ENCODE measurements around the gene ZNF254. TPM values are rescaled to one million over a fixed set of nuclear protein-coding genes. Genes with fewer than 3 reads are reported as not detected.
A peak's percentile ranks its signal among the peaks of the same experiment; 100 is the strongest.

The ZNF254 gene
- 71.5 and 73.7 TPM in 2 replicates for total RNA-seq (2013; cell fraction: nucleolus; rRNA removed)
- total RNA-seq (2014; rRNA removed): 10.6 and 11.7 TPM in 2 replicates
- total RNA-seq (2014; rRNA removed; fragmentation: Illumina TruSeq; extraction: Trizol): 15.0 and 15.7 TPM in 2 replicates
- 7.8 and 11.9 TPM in 2 replicates for total RNA-seq (2021)
- polyA plus RNA-seq (2011; ENCODE audit: low read depth): 4.9 TPM
- polyA plus RNA-seq (2011; rRNA removed): 1.5 and 2.2 TPM in 2 replicates
- polyA plus RNA-seq (2011; cell fraction: cytosol; rRNA removed): 0.93 and 0.99 TPM in 2 replicates
- polyA plus RNA-seq (2011; cell fraction: nucleus; rRNA removed): 1.3 and 2.2 TPM in 2 replicates
- polyA plus RNA-seq (2012): 4.1 and 5.6 TPM in 2 replicates
- polyA plus RNA-seq (2014; fragmentation: Illumina TruSeq; extraction: Trizol): 10.0 and 10.6 TPM in 2 replicates
- 1 to 10 TPM; 7.8 to 8.5 TPM for polyA plus RNA-seq (2014; fragmentation: Nextera tagmentation; extraction: Ambion mirVana)
- 6.1 and 8.7 TPM in 2 replicates for polyA plus RNA-seq (2014; rRNA removed)
- polyA plus RNA-seq (2016; fragmentation: Nextera tagmentation; extraction: Ambion mirVana): 1 to 10 TPM; 8.4 to 8.5 TPM
- 0.82 and 1.4 TPM in 2 replicates for polyA minus RNA-seq (2011; rRNA and poly(A)+ RNA removed)
- 0.27 and 0.83 TPM in 2 replicates for polyA minus RNA-seq (2011; cell fraction: cytosol; rRNA and poly(A)+ RNA removed)
- polyA minus RNA-seq (2011; cell fraction: nucleus; rRNA and poly(A)+ RNA removed): 1.3 and 3.3 TPM in 2 replicates
- percentile 79 among the genes with signal in this experiment for Bru-seq, nascent RNA
- percentile 75 among the genes with signal in this experiment for BruChase-seq, experiment 1, labeled RNA remaining after a 6-hour chase
- BruChase-seq, experiment 2, labeled RNA remaining after a 2-hour chase: percentile 75 among the genes with signal in this experiment
- long read RNA-seq, experiment 1, partial matches to known transcripts: 1 of 3 reads
- long read RNA-seq, experiment 1, other reads (novel, unspliced or antisense): 2 of 3 reads
- long read RNA-seq, experiment 2, transcript ZNF254-202 (4 exons, 3,967 nt): major isoform, 6 of 21 reads
- long read RNA-seq, experiment 2, partial matches to known transcripts: 0 of 21 reads
- long read RNA-seq, experiment 2, other reads (novel, unspliced or antisense): 13 of 21 reads

DNA sequence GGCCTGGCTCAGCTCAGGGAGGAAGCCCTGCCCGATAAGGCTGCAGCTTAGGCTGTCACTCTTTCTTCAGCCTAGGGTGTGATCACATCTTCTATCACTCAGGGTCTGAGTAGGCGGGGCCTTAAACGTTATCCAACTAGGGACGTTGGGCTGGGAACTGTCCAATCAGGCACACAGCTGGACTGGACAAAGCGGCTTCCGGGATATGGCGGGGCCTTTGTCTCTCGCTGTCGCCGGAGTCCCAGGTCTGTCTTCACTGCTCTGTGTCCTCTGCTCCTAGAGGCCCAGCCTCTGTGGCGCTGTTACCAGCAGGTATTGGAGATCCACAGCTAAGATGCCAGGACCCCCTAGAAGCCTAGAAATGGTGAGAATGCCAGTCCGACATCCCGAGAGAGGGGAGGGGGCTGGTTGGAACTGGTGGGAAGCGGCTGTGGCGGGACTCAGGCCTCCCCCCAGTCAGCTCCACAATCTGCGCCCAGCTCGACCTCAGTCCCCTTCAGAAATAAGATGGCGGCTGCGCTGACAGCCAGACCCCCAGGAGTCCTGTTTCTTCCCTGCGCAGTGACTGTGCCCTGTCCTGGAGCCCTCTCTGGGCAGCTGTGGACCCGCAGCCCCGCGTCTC is at the start of gene ZNF254:
Gene ZNF254 (plus strand): TSS at position 214 of the 622 bp plus-strand sequence. CDS start 121 bp downstream, at position 335.
- ChIA-PET SMC1A (ENCODE audit: uncharacterized antibody, unreplicated experiment) (interaction anchor here (0.6 to 2.0 kb wide), 4 partner anchors 8 to 1010 kb away, joined by 3 to 8 read pairs (median 4); no protein-coding TSS in a partner anchor), RAD21 (ENCODE audit: unreplicated experiment) (interaction anchor here (0.9 to 1.2 kb wide), 2 partner anchors 8 to 53 kb away, joined by 3 to 4 read pairs; no protein-coding TSS in a partner anchor), CTCF (interaction anchor here (1.4 kb wide), 1 partner anchor 18 kb away, joined by 3 read pairs; no protein-coding TSS in a partner anchor), POLR2A (interaction anchor here (0.7 to 0.8 kb wide), 2 partner anchors 12 to 53 kb away, joined by 3 to 5 read pairs; no protein-coding TSS in a partner anchor)
- Histone ChIP-seq H3K4me1 (ENCODE audit: control insufficient read depth, insufficient read depth, low read length) (no peaks in the 10 kb centered on the region), H3K9me3 (replicated peaks; ENCODE audit: control insufficient read depth, insufficient read depth, low read length) (no peaks in the 10 kb centered on the region; the same call in 2 of the 3 replicates), H3K4me3 (peak within 1 kb of the TSS; percentile 87), H3K79me2 (ENCODE audit: control insufficient read depth, insufficient read depth, low read length) (peaks cover 9% of the 10 kb centered on the region), H2AFZ (ENCODE audit: control insufficient read depth, low read depth, low read length) (peak within 1 kb of the TSS; percentile 55), H3K27ac (ENCODE audit: control insufficient read depth, insufficient read depth) (peak within 1 kb of the TSS; percentile 91), H3K27me3 (replicated peaks in 1 of 2; ENCODE audit: control insufficient read depth in 2 of 2, insufficient read depth in 2 of 2, low read length in 1 of 2) (no peaks in the 10 kb centered on the region), H3K9ac (ENCODE audit: control insufficient read depth, insufficient read depth, low read length) (peak within 1 kb of the TSS; percentile 88), H3K36me3 (ENCODE audit: control insufficient read depth in 2 of 2, insufficient read depth in 2 of 2, low read length in 1 of 2) (no peaks in the 10 kb centered on the region), H3K4me2 (ENCODE audit: control insufficient read depth, insufficient read depth) (peak within 1 kb of the TSS; percentile 73), H4K20me1 (ENCODE audit: control insufficient read depth, insufficient read depth) (no peaks in the 10 kb centered on the region)
- FAIRE-seq (peak; percentile 100), ATAC-seq (peak; percentile 100), DNase-seq (ENCODE audit: low read depth, low spot score) (peak; percentile 87)
- TSS peak; percentile 74 for BruUV-seq (replicated peaks)
- in situ Hi-C loops (cut with MboI): no loop called here
- 2% methylated on average over 23 of the region's 23 CpGs for WGBS (ENCODE audit: insufficient coverage, insufficient replicate concordance, low lambda C conversion rate, missing lambda C conversion rate)
- intact Hi-C loops (cut with micrococcal nuclease; ENCODE audit: unreplicated experiment): no loop called here
- TF ChIP-seq, protein P1, sequence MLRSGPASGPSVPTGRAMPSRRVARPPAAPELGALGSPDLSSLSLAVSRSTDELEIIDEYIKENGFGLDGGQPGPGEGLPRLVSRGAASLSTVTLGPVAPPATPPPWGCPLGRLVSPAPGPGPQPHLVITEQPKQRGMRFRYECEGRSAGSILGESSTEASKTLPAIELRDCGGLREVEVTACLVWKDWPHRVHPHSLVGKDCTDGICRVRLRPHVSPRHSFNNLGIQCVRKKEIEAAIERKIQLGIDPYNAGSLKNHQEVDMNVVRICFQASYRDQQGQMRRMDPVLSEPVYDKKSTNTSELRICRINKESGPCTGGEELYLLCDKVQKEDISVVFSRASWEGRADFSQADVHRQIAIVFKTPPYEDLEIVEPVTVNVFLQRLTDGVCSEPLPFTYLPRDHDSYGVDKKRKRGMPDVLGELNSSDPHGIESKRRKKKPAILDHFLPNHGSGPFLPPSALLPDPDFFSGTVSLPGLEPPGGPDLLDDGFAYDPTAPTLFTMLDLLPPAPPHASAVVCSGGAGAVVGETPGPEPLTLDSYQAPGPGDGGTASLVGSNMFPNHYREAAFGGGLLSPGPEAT (IDR thresholded peaks at IDR 0.05; ENCODE audit: low read depth): no peak
- TF ChIP-seq NFIC (IDR thresholded peaks at IDR 0.05; ENCODE audit: low read depth, low read length): no peak
- TF ChIP-seq FOS (IDR thresholded peaks at IDR 0.05; ENCODE audit: borderline replicate concordance, extremely low read depth, insufficient read length): peak; percentile 10
- no peak for TF ChIP-seq EGR1 (IDR thresholded peaks at IDR 0.05; ENCODE audit: borderline replicate concordance in 1 of 2, low read depth in 2 of 2, low read length in 2 of 2)
- TF ChIP-seq GABPA (IDR thresholded peaks at IDR 0.05; ENCODE audit: low read depth): 0 out of 2 replicates have a peak, but pooled peaks have one; percentile 55
- no peak for TF ChIP-seq KDM1A (IDR thresholded peaks at IDR 0.05; ENCODE audit: borderline replicate concordance)
- TF ChIP-seq TCF12 (IDR thresholded peaks at IDR 0.05; ENCODE audit: low read depth, low read length): 0 out of 2 replicates have a peak, but pooled peaks have one; percentile 28
- no peak for TF ChIP-seq SREBF1 (IDR thresholded peaks at IDR 0.05; ENCODE audit: low read length)
- no peak for TF ChIP-seq HDAC2 (IDR thresholded peaks at IDR 0.05)
- no peak for TF ChIP-seq DPF2 (IDR thresholded peaks at IDR 0.05)
- TF ChIP-seq IRF4 (IDR thresholded peaks at IDR 0.05; ENCODE audit: low read depth, low read length): no peak
- TF ChIP-seq, protein P2, sequence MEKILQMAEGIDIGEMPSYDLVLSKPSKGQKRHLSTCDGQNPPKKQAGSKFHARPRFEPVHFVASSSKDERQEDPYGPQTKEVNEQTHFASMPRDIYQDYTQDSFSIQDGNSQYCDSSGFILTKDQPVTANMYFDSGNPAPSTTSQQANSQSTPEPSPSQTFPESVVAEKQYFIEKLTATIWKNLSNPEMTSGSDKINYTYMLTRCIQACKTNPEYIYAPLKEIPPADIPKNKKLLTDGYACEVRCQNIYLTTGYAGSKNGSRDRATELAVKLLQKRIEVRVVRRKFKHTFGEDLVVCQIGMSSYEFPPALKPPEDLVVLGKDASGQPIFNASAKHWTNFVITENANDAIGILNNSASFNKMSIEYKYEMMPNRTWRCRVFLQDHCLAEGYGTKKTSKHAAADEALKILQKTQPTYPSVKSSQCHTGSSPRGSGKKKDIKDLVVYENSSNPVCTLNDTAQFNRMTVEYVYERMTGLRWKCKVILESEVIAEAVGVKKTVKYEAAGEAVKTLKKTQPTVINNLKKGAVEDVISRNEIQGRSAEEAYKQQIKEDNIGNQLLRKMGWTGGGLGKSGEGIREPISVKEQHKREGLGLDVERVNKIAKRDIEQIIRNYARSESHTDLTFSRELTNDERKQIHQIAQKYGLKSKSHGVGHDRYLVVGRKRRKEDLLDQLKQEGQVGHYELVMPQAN (conservative IDR thresholded peaks at IDR 0.05): peak; percentile 79
- TF ChIP-seq, protein P3, sequence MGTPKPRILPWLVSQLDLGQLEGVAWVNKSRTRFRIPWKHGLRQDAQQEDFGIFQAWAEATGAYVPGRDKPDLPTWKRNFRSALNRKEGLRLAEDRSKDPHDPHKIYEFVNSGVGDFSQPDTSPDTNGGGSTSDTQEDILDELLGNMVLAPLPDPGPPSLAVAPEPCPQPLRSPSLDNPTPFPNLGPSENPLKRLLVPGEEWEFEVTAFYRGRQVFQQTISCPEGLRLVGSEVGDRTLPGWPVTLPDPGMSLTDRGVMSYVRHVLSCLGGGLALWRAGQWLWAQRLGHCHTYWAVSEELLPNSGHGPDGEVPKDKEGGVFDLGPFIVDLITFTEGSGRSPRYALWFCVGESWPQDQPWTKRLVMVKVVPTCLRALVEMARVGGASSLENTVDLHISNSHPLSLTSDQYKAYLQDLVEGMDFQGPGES (IDR thresholded peaks at IDR 0.05): no peak
- TF ChIP-seq CBX5 (IDR thresholded peaks at IDR 0.05; ENCODE audit: low read depth): 0 out of 2 replicates have a peak, but pooled peaks have one; percentile 46
- peak; percentile 86 for TF ChIP-seq YY1 (IDR thresholded peaks at IDR 0.05; ENCODE audit: low read depth, low read length)
